ENCODE data around the gene RCOR3. TPM values are rescaled to one million over a fixed set of nuclear protein-coding genes. Genes with fewer than 3 reads are reported as not detected.

RCOR3 gene
- total RNA-seq, result 100 to 1,000 TPM in 2 of 4 donors, 10 to 100 TPM in 2; 78.1 to 110 (median 102) TPM

DNA sequence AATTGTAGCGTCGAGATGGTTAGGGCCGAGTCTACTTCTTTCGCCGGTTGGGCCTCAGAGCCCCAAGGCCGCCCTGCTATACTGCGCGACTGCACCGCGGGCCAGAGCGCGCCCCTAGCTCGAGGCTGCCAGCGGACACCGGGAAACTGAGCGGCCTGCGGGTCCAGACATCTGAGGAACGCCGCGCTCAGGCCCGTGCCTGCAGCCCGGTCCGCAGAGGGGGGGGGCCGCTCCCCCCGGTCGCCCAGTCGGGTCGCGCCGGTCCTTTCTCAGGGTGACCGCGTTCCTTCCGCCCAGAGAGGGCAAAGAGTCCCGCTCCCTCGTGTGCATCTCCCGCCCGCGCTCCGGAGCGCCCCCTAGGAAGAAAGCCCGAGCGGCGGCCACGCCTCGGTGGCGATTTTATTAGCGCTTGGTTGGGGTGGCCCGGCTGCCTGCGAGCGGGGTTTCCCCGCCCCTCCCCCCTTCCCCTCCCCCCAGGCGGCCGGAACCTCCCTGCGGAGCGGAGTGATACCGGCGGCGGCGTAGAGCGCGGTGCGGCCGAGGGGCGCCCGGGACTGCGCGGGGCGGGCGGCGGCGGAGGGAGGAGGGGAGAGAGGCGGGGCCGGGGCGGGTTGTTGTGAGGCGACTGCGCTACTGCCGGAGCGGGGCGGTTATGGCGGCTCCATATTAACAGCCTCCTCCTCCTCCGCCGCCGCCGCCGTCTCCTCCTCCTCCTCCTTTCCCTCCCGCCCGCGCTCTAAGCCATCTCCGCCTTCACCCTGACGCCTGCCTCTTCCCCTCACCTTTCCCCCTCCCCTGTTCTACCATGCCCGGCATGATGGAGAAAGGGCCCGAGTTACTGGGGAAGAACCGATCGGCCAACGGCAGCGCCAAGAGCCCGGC is at the start of gene RCOR3:
TSS of gene RCOR3 (plus strand) at position 611 of the 882 bp plus-strand sequence. CDS start at position 806, 195 bp downstream.
- Histone ChIP-seq H3K4me1 (peaks cover 16 to 19% of the 10 kb centered on the region in 2 donors), H3K27ac (peak within 1 kb of the TSS; percentile 98 to 99 (median 99)), H3K36me3 (no peaks in the 10 kb centered on the region), H3K9me3 (no peaks in the 10 kb centered on the region), H3K27me3 (no peaks in the 10 kb centered on the region), H3K4me3 (replicated peaks in 1 of 3) (peak within 1 kb of the TSS; percentile 51 to 98 (median 97))
- WGBS, 2 donors, result 1% methylated on average over 30 to 34 of the region's 97 CpGs
- TF ChIP-seq, protein P1, sequence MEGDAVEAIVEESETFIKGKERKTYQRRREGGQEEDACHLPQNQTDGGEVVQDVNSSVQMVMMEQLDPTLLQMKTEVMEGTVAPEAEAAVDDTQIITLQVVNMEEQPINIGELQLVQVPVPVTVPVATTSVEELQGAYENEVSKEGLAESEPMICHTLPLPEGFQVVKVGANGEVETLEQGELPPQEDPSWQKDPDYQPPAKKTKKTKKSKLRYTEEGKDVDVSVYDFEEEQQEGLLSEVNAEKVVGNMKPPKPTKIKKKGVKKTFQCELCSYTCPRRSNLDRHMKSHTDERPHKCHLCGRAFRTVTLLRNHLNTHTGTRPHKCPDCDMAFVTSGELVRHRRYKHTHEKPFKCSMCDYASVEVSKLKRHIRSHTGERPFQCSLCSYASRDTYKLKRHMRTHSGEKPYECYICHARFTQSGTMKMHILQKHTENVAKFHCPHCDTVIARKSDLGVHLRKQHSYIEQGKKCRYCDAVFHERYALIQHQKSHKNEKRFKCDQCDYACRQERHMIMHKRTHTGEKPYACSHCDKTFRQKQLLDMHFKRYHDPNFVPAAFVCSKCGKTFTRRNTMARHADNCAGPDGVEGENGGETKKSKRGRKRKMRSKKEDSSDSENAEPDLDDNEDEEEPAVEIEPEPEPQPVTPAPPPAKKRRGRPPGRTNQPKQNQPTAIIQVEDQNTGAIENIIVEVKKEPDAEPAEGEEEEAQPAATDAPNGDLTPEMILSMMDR (IDR thresholded peaks at IDR 0.05), result peak in 5 of 6 experiments; percentile 11 to 49 (median 36)
- peak; percentile 67 to 77 for TF ChIP-seq POLR2A (IDR thresholded peaks at IDR 0.05)
- peak; percentile 93 to 95 for DNase-seq
- intact Hi-C loops (cut with DNase I), result loop anchor here (5.0 kb wide), 1 partner anchor 123 kb away; no protein-coding TSS in a partner anchor

DNA sequence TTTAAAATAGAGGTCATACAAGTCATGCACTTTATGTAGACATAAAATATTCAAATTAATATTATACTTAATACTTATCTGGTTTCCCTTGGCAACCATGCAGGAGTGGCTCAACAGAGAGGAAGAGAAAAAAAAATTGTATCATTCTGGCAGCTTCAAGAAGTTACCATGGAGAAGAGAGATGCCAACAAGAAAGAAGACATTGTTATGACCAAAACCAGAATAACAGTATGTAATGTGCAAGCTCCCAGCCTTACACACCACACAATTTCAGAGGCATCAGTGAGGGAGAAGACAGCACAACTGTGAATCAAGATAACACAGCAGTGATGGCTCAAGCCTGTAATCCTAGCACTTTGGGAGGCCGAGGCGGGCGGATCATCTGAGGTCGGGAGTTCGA is 49.1 kb upstream of the RCOR3 start:
- H3K27ac ChIP-seq, result no peak overlapping the region
- no peaks in the 10 kb centered on the region for H3K4me1 ChIP-seq
- intact Hi-C loops (cut with DNase I), result no loop called here
- no peaks in the 10 kb centered on the region for H3K27me3 ChIP-seq
- WGBS, 2 donors, result 94% methylated on average over 5 of the region's 5 CpGs
- no peak overlapping the region for H3K4me3 ChIP-seq (replicated peaks in 1 of 3)
- TF ChIP-seq POLR2A (IDR thresholded peaks at IDR 0.05), result no peak
- TF ChIP-seq, protein P1 (IDR thresholded peaks at IDR 0.05), result no peak
- no peaks in the 10 kb centered on the region for H3K36me3 ChIP-seq
- no peaks in the 10 kb centered on the region for H3K9me3 ChIP-seq
- no peak for DNase-seq

DNA sequence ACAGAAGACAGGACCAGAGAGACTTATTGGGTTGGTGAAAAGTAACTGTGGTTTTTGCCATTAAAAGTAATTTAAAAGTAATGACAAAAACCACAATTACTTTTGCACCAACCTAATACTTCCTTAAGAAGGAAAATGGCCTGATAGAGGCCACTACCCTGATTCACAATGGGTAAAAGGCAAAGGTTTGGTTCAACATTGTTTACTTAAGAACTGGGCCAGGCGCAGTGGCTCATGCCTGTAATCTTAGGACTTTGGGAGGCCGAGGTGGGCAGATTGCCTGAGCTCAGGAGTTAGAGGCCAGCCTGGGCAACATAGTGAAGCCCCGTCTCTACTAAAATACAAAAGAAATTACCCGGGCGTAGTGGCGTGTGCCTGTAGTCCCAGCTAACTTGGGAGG is 48.2 kb upstream of the RCOR3 start:
- 88 to 92% methylated on average over 6 of the region's 6 CpGs for WGBS, 2 donors
- no peak overlapping the region for H3K4me3 ChIP-seq (replicated peaks in 1 of 3)
- intact Hi-C loops (cut with DNase I), result no loop called here

DNA sequence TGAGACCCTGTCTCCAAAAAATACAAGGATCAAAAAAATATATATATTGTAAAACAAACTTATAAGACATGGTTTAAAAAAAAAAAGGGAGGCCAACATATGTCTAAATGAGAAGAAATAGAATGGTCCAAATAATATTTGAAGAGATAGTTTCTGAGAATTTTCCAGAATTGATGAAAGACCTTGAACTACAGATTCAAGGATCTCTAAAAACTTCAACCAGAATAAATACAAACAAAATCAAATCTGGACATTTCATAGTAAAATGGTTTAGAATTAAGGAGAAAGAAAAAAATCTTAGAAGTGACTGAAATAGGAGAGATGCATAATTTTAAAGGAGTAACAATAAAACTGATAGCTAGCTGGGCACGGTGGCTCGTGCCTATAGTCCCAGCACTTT is 45.5 kb upstream of the RCOR3 start:
- Histone ChIP-seq H3K9me3 (no peaks in the 10 kb centered on the region), H3K4me3 (replicated peaks in 1 of 3) (no peak overlapping the region), H3K4me1 (no peaks in the 10 kb centered on the region), H3K27ac (no peak overlapping the region), H3K27me3 (no peaks in the 10 kb centered on the region), H3K36me3 (no peaks in the 10 kb centered on the region)
- no peak for TF ChIP-seq POLR2A (IDR thresholded peaks at IDR 0.05)
- TF ChIP-seq, protein P1 (IDR thresholded peaks at IDR 0.05), result no peak
- 96 to 97% methylated on average over 2 of the region's 2 CpGs for WGBS, 2 donors
- intact Hi-C loops (cut with DNase I), result no loop called here
- DNase-seq, result no peak

More for the DNA sequence above, 48.2 kb upstream of the RCOR3 start:
- Histone ChIP-seq H3K9me3 (no peaks in the 10 kb centered on the region), H3K27me3 (no peaks in the 10 kb centered on the region), H3K27ac (no peak overlapping the region), H3K4me1 (no peaks in the 10 kb centered on the region), H3K36me3 (no peaks in the 10 kb centered on the region)
- no peak for DNase-seq
- TF ChIP-seq, protein P1 (IDR thresholded peaks at IDR 0.05), result no peak
- TF ChIP-seq POLR2A (IDR thresholded peaks at IDR 0.05), result no peak

DNA sequence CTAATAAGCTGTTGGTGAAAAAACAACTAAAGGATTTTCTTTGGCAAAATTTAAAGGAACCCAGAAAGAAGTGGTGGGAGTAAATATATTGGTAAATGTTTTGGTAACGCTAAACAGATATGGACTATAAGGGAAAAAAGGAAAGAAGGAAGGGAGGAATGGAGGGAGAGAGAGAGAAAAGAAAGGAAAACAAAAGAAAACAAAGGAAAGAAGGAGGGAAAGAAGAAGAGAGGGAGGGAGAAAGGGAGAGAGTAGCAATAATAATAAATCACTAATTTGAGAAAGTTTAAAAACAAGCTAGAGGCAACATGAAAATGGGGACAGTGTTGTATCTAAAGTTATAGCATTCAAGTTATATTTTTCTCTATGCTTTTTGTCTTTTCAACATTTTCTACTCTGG is 43.6 kb upstream of the RCOR3 start:
- no peak overlapping the region for H3K4me3 ChIP-seq (replicated peaks in 1 of 3)
- H3K4me1 ChIP-seq, result no peaks in the 10 kb centered on the region
- no peaks in the 10 kb centered on the region for H3K9me3 ChIP-seq
- TF ChIP-seq, protein P1 (IDR thresholded peaks at IDR 0.05), result no peak
- no peak for TF ChIP-seq POLR2A (IDR thresholded peaks at IDR 0.05)
- DNase-seq, result no peak
- intact Hi-C loops (cut with DNase I), result no loop called here
- WGBS, 2 donors, result 96 to 98% methylated on average over 1 of the region's 1 CpG
- H3K36me3 ChIP-seq, result no peaks in the 10 kb centered on the region
- H3K27me3 ChIP-seq, result no peaks in the 10 kb centered on the region
- no peak overlapping the region for H3K27ac ChIP-seq
